Smooth muscle cell (in vitro differentiated cells): ENCODE results near the gene IL17RA. TPM values are rescaled to one million over a fixed set of nuclear protein-coding genes. Genes with fewer than 3 reads are reported as not detected.
A peak's percentile ranks its signal among the peaks of the same experiment; 100 is the strongest.

Experiments used
- DNase-seq: peaks from one replicate; lab custom pipeline; 2025; ENCODE audit not compliant: unreplicated experiment; lab: John Stamatoyannopoulos, UW
- H2AFZ ChIP-seq: fragments of 200-600 bp; sonication (generic); 2 replicates; pipeline ENCODE4 v1.6.0; 2016; ENCODE audit warnings: antibody characterized with exemption, low read depth, mild to moderate bottlenecking
- H3F3A ChIP-seq: fragments of 200-600 bp; sonication (generic); 2 replicates; pipeline ENCODE4 v1.6.0; 2017; ENCODE audit warnings: antibody characterized with exemption, low read depth
- H3K27ac ChIP-seq: fragments of 200-600 bp; sonication (generic); 2 replicates; pipeline ENCODE4 v1.5.1; 2016; ENCODE audit warnings: low read depth, mild to moderate bottlenecking
- H3K27me3 ChIP-seq: fragments of 200-600 bp; sonication (generic); 2 replicates; pipeline ENCODE4 v1.6.1; 2016; ENCODE audit warnings: low read depth, mild to moderate bottlenecking
- H3K36me3 ChIP-seq: fragments of 200-600 bp; sonication (generic); 2 replicates; pipeline ENCODE4 v1.5.1; 2016; ENCODE audit warnings: low read depth
- H3K4me1 ChIP-seq: fragments of 200-600 bp; sonication (generic); 2 replicates; pipeline ENCODE4 v1.5.1; 2016; ENCODE audit warnings: low read depth
- H3K4me2 ChIP-seq: fragments of 200-600 bp; sonication (generic); 2 replicates; pipeline ENCODE4 v1.6.0; 2016; ENCODE audit warnings: mild to moderate bottlenecking
- H3K4me3 ChIP-seq: fragments of 200-600 bp; sonication (generic); 2 replicates; pipeline ENCODE4 v1.5.1; 2016; ENCODE audit warnings: mild to moderate bottlenecking
- H3K79me2 ChIP-seq: fragments of 200-600 bp; sonication (generic); 2 replicates; pipeline ENCODE4 v1.6.0; 2016; ENCODE audit warnings: low read depth, mild to moderate bottlenecking
- H3K9ac ChIP-seq: fragments of 200-600 bp; sonication (generic); 2 replicates; pipeline ENCODE4 v1.6.0; 2016; ENCODE audit warnings: low read depth
- H3K9me3 ChIP-seq: fragments of 200-600 bp; sonication (generic); replicated peaks from 2 replicates; pipeline ENCODE4 v1.5.1; 2016; ENCODE audit warnings: low read depth
- H4K20me1 ChIP-seq: fragments of 200-600 bp; sonication (generic); 2 replicates; pipeline ENCODE4 v1.6.0; 2016; ENCODE audit warnings: low read depth
- WGBS: methylation state at CpG from one replicate; pipeline ENCODE4 v1.1.7; 2016; ENCODE audit warnings: low lambda C conversion rate; 5-methylcytosine and 5-hydroxymethylcytosine counted together
- polyA plus RNA-seq: library from polyadenylated mRNA; unstranded; fragments of >200 nt; fragmentation: Nextera tagmentation; extraction: Ambion mirVana; gene quantifications from 2 replicates; pipeline ENCODE4 v1.2.1, GENCODE V29; 2016
- total RNA-seq: library from RNA; depleted of rRNA; stranded (reverse); fragments of >200 nt; gene quantifications from 2 replicates; pipeline ENCODE4 v1.2.3, GENCODE V29; 2014
- TF ChIP-seq, protein P1 (sequence below): fragments of 200-600 bp; sonication (generic); IDR thresholded peaks from 2 replicates; pipeline ENCODE4 v1.5.1; 2017; ENCODE audit warnings: borderline replicate concordance, mild to moderate bottlenecking, antibody characterized with exemption; ENCODE audit not compliant: insufficient read depth, poor library complexity, severe bottlenecking

The IL17RA gene
- total and polyA plus RNA-seq, 2 experiments from 2014 or later: 6.4 to 7.5 TPM

DNA sequence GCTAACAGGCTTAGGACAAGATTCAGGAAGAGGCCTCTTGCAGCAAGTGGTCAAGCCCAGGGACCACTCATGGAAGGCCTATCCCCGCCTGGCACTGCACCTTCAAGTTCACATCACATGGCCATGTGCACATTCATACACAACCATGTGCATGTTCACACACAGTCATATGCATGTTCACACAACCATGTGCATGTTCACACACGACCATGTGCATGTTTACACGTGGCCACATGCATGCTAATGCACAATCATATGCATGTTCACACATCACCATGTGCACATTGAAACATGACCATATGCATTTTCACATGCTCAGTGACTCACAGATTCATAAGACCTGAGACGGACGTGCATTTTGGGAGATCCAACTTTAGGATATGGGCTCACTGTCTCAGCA is 28.7 kb upstream of the IL17RA start:
- Histone ChIP-seq H3K27ac (no peak overlapping the region), H3K79me2 (no peaks in the 10 kb centered on the region), H3K4me1 (no peaks in the 10 kb centered on the region), H3K9ac (no peak overlapping the region), H3F3A (no peaks in the 10 kb centered on the region), H2AFZ (no peak overlapping the region), H3K4me2 (no peak overlapping the region), H3K27me3 (no peaks in the 10 kb centered on the region), H4K20me1 (no peaks in the 10 kb centered on the region), H3K36me3 (no peaks in the 10 kb centered on the region), H3K4me3 (no peak overlapping the region), H3K9me3 (no peaks in the 10 kb centered on the region)
- 81% methylated on average over 5 of the region's 5 CpGs for WGBS
- no peak for DNase-seq
- TF ChIP-seq, protein P1, sequence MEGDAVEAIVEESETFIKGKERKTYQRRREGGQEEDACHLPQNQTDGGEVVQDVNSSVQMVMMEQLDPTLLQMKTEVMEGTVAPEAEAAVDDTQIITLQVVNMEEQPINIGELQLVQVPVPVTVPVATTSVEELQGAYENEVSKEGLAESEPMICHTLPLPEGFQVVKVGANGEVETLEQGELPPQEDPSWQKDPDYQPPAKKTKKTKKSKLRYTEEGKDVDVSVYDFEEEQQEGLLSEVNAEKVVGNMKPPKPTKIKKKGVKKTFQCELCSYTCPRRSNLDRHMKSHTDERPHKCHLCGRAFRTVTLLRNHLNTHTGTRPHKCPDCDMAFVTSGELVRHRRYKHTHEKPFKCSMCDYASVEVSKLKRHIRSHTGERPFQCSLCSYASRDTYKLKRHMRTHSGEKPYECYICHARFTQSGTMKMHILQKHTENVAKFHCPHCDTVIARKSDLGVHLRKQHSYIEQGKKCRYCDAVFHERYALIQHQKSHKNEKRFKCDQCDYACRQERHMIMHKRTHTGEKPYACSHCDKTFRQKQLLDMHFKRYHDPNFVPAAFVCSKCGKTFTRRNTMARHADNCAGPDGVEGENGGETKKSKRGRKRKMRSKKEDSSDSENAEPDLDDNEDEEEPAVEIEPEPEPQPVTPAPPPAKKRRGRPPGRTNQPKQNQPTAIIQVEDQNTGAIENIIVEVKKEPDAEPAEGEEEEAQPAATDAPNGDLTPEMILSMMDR: no peak

DNA sequence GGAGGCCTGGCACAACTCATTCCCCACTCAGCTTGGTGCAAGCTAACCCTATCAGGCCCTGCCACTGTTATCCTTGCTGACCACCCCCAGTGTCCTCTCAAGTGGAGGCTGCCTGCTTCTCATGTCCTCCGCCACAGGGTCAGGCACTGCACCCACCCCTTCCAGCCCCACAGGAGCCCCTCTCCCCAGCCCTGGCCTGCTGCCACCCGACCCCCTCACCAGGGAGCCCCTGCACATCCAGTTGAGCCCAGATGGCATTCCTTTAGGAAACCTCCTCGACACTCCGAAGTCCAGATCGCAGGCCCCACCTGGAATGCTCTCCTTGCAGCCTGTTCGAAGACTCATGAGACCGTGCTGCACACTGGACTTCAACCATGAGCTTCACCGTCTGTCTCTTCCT is 28.0 kb upstream of the IL17RA start:
- WGBS: 78% methylated on average over 8 of the region's 8 CpGs
- H3K9me3 ChIP-seq: no peaks in the 10 kb centered on the region
- no peak overlapping the region for H3K27ac ChIP-seq
- H2AFZ ChIP-seq: no peak overlapping the region
- no peak for DNase-seq
- no peaks in the 10 kb centered on the region for H3K36me3 ChIP-seq
- no peaks in the 10 kb centered on the region for H3K79me2 ChIP-seq
- H3K4me1 ChIP-seq: no peaks in the 10 kb centered on the region
- TF ChIP-seq, protein P1: no peak
- H3K9ac ChIP-seq: no peak overlapping the region
- no peaks in the 10 kb centered on the region for H3K27me3 ChIP-seq
- H4K20me1 ChIP-seq: no peaks in the 10 kb centered on the region
- H3K4me3 ChIP-seq: no peak overlapping the region
- H3F3A ChIP-seq: no peaks in the 10 kb centered on the region
- no peak overlapping the region for H3K4me2 ChIP-seq

DNA sequence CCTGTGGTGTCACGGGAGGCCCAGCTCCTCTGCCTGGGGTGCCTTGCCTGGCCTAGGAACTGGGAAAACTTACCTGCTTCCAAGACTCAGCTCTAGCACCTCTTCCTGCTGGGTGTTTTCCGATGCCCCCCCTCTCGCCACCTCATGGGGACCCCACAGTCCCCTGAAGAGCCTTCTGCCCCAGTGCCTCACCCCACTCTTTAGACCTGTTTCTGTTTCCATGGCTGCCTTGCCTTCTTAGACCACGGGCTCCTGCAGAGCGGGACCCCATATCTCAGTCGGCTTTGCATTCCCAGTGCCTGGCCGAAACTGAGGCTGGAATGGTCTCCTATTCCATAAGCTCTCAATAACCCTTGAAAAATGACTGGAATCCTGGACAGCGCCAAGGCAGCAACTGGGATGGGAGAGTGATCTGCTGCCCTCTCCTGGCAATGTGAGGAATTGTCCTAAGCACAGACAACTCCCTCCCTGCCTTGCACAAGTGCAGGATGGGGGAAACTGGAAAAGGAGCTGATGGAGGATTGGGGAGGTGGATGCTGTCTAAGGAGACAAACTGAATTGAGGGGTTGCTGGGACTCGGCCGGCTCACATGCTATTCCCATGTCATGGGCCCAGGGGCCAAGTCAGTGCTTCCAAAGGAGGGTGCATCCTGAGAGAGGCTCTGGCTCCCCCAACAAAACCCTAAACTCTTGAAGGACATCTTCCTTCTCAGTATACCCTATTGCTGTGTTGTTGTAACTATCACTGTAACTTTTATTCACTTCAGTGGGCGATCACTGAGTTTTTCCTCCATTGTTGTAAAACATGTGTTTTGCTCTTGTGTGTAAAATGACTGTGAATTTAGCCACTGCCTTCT is 26.6 kb upstream of the IL17RA start:
- WGBS: 31% methylated on average over 11 of the region's 11 CpGs
- Histone ChIP-seq H3K4me1 (no peaks in the 10 kb centered on the region), H3K79me2 (no peaks in the 10 kb centered on the region), H3K4me2 (no peak overlapping the region), H3F3A (no peaks in the 10 kb centered on the region), H4K20me1 (no peaks in the 10 kb centered on the region), H3K36me3 (no peaks in the 10 kb centered on the region), H3K9ac (no peak overlapping the region), H2AFZ (no peak overlapping the region), H3K4me3 (no peak overlapping the region), H3K27ac (no peak overlapping the region), H3K27me3 (no peaks in the 10 kb centered on the region), H3K9me3 (no peaks in the 10 kb centered on the region)
- DNase-seq: peak; percentile 5
- TF ChIP-seq, protein P1: peak; percentile 90

GRCh38 chr22:17060126-17060525 is 24.7 kb upstream of the IL17RA start:
- Histone ChIP-seq H3K4me1 (no peaks in the 10 kb centered on the region), H4K20me1 (no peaks in the 10 kb centered on the region), H2AFZ (no peak overlapping the region), H3K79me2 (no peaks in the 10 kb centered on the region), H3K4me3 (no peak overlapping the region), H3F3A (no peaks in the 10 kb centered on the region), H3K4me2 (no peak overlapping the region), H3K9ac (no peak overlapping the region), H3K27me3 (no peaks in the 10 kb centered on the region), H3K36me3 (no peaks in the 10 kb centered on the region), H3K9me3 (no peaks in the 10 kb centered on the region), H3K27ac (no peak overlapping the region)
- DNase-seq: no peak
- TF ChIP-seq, protein P1: no peak
- 49% methylated on average over 3 of the region's 3 CpGs for WGBS
